GM12878 (cell line): ENCODE results near the gene SPG7. TPM values are rescaled to one million over a fixed set of nuclear protein-coding genes. Genes with fewer than 3 reads are reported as not detected.

ENCODE experiments used
- ATAC-seq: fragments of 200-7000 bp; cut with Tn5 transposase; 3 replicates; pipeline ENCODE4 v1.9.1; 2020; ENCODE audit warnings: mild to moderate bottlenecking, moderate library complexity
- BruUV-seq: library from RNA; stranded (reverse); fragments of 400-500 nt; replicated peaks from 2 replicates; lab custom pipeline; 2021; lab: Mats Ljungman, UMichigan
- CTCF ChIA-PET: fragments of 300-600 bp; sonication (Branson Sonifier 250); formaldehyde crosslinking; extraction: SDS; loops from one replicate; lab custom pipeline; 2021; ENCODE audit warnings: inconsistent platforms; lab: Yijun Ruan, JAX
- POLR2A ChIA-PET: fragments of 350-600 bp; formaldehyde crosslinking; extraction: SDS; loops from one replicate; lab custom pipeline; 2021; ENCODE audit warnings: inconsistent platforms; lab: Charles Lee
- RAD21 ChIA-PET: fragments of 300-600 bp; sonication (Branson Sonifier 250); formaldehyde crosslinking; loops from one replicate; lab custom pipeline; 2023; ENCODE audit warnings: antibody characterized with exemption; ENCODE audit not compliant: unreplicated experiment; lab: Charles Lee
- SMC1A ChIA-PET: fragments of 300-600 bp; sonication (Branson Sonifier 250); formaldehyde crosslinking; loops from one replicate; lab custom pipeline; 2023; ENCODE audit not compliant: unreplicated experiment, uncharacterized antibody; lab: Charles Lee
- DNase-seq: peaks from one replicate; pipeline ENCODE4 v3.0.0-alpha.2; 2011; ENCODE audit warnings: low read depth, low spot score
- FAIRE-seq: peaks from 3 replicates; lab custom pipeline; 2011; peaks lifted over from hg19 to GRCh38; lab: Jason Lieb, UNC
- H2AFZ ChIP-seq: 2 replicates; pipeline ENCODE4 v1.6.0; 2011; ENCODE audit warnings: low read depth, low read length, control low read depth; ENCODE audit not compliant: control insufficient read depth
- H3K27ac ChIP-seq: 2 replicates; pipeline ENCODE4 v1.5.1; 2011; ENCODE audit warnings: control low read depth; ENCODE audit not compliant: control insufficient read depth, insufficient read depth
- H3K27me3 ChIP-seq, 2 experiments: replicated peaks in 1 of 2; 2 replicates each; pipeline versions ENCODE4 v1.6.0 to v1.6.1; 2011; ENCODE audit warnings: low read length in 1 of 2; ENCODE audit not compliant: control insufficient read depth in 2 of 2, insufficient read depth in 2 of 2
- H3K36me3 ChIP-seq, 2 experiments: 2 replicates each; pipeline ENCODE4 v1.5.1; 2011; ENCODE audit warnings: low read length in 1 of 2; ENCODE audit not compliant: control insufficient read depth in 2 of 2, insufficient read depth in 2 of 2
- H3K4me1 ChIP-seq: 2 replicates; pipeline ENCODE4 v1.6.1; 2011; ENCODE audit warnings: mild to moderate bottlenecking, low read length, moderate library complexity, mixed read lengths; ENCODE audit not compliant: control insufficient read depth, insufficient read depth
- H3K4me2 ChIP-seq: 2 replicates; pipeline ENCODE4 v1.6.0; 2011; ENCODE audit warnings: control low read depth; ENCODE audit not compliant: control insufficient read depth, insufficient read depth
- H3K4me3 ChIP-seq: fragments of 200-600 bp; sonication (generic); 2 replicates; pipeline ENCODE4 v1.5.1; 2016
- H3K79me2 ChIP-seq: 2 replicates; pipeline ENCODE4 v1.6.0; 2011; ENCODE audit warnings: low read length; ENCODE audit not compliant: control insufficient read depth, insufficient read depth
- H3K9ac ChIP-seq: 2 replicates; pipeline ENCODE4 v1.8.0; 2011; ENCODE audit warnings: low read length, control low read depth, mixed read lengths; ENCODE audit not compliant: control insufficient read depth, insufficient read depth
- H3K9me3 ChIP-seq: replicated peaks from 3 replicates; pipeline ENCODE4 v1.5.1; 2011; ENCODE audit warnings: mild to moderate bottlenecking, low read length; ENCODE audit not compliant: control insufficient read depth, insufficient read depth
- H4K20me1 ChIP-seq: 2 replicates; pipeline ENCODE4 v1.6.0; 2011; ENCODE audit not compliant: control insufficient read depth, insufficient read depth
- POLR2AphosphoS5 ChIP-seq: IDR thresholded peaks from 2 replicates; pipeline ENCODE4 v1.6.1; 2011; ENCODE audit warnings: mild to moderate bottlenecking, low read length, inconsistent platforms
- WRNIP1 ChIP-seq: IDR thresholded peaks from 2 replicates; pipeline ENCODE4 v1.6.1; 2011; ENCODE audit warnings: low read depth, low read length, improper control_type of control experiment, borderline replicate concordance
- YY1 ChIP-seq: IDR thresholded peaks from 2 replicates; pipeline ENCODE4 v1.6.1; 2011; ENCODE audit warnings: low read depth, mild to moderate bottlenecking, low read length
- WGBS: methylation state at CpG from one replicate; pipeline ENCODE4 v1.1.6; 2016; ENCODE audit warnings: low lambda C conversion rate; ENCODE audit not compliant: insufficient replicate concordance, insufficient coverage; ENCODE audit errors: missing lambda C conversion rate; 5-methylcytosine and 5-hydroxymethylcytosine counted together
- in situ Hi-C: fragments of 300-500 bp; cut with MboI; formaldehyde crosslinking; loops from 9 replicates; pipeline ENCODE4 v1.14.3; 2018; ENCODE audit warnings: mixed read lengths
- intact Hi-C: fragments of 100-400 bp; cut with micrococcal nuclease; formaldehyde crosslinking; loops from one replicate; pipeline ENCODE4 v1.14.2; 2022; ENCODE audit not compliant: unreplicated experiment
- polyA plus RNA-seq, 11 experiments: library from polyadenylated mRNA; depleted of rRNA in 4 of 11; unstranded in 6 of 11; stranded (reverse) in 5 of 11; fragments of >200 nt; fragmentation: Nextera tagmentation in 4 of 11; fragmentation: Illumina TruSeq in 1 of 11; extraction: Ambion mirVana in 4 of 11; extraction: Trizol in 1 of 11; gene quantifications; 1 replicate in 1 of 11; 2 replicates in 10 of 11; pipeline versions ENCODE4 v1.2.1 to v1.2.3, GENCODE V29; 2011 to 2016; ENCODE audit warnings: inconsistent platforms in 2 of 11, missing spikeins in 2 of 11, low read depth in 1 of 11
- total RNA-seq, 4 experiments: library from RNA; depleted of rRNA in 3 of 4; stranded (reverse); fragments of >200 nt in 3 of 4; fragmentation: Illumina TruSeq in 1 of 4; extraction: Trizol in 1 of 4; gene quantifications; 2 replicates each; pipeline versions ENCODE4 v1.2.1 to v1.2.3, GENCODE V29; 2013 to 2021

The SPG7 gene
- total and polyA plus RNA-seq, 10 of the 15 experiments (the other 5 are each of a cell fraction or from before 2014, with no cell fraction given) = 5.9 to 75.9 (median 52.5) TPM

GRCh38 chr16:89472711-89473075 lies 35.5 kb upstream of the SPG7 start:
- BruUV-seq = no TSS peak
- H3K4me2 ChIP-seq = no peak overlapping the region
- DNase-seq = no peak
- ATAC-seq = no peak
- 98% methylated on average over 2 of the region's 2 CpGs for WGBS
- FAIRE-seq = no peak
- H3K36me3 ChIP-seq = peaks cover 1 to 4% of the 10 kb centered on the region in 2 experiments; a peak in 3 of 4 replicates
- H2AFZ ChIP-seq = no peak overlapping the region
- in situ Hi-C loops (no loop called here), intact Hi-C loops (no loop called here)
- TF ChIP-seq YY1 = no peak
- no peak overlapping the region for H3K9ac ChIP-seq
- H3K9me3 ChIP-seq = no peaks in the 10 kb centered on the region
- POLR2A ChIA-PET = interaction anchor here (1.4 kb wide), 1 partner anchor 9 kb away, joined by 3 read pairs; no protein-coding TSS in a partner anchor
- CTCF ChIA-PET = no interaction called here
- RAD21 ChIA-PET = no interaction called here
- H3K4me3 ChIP-seq = no peak overlapping the region
- peaks cover 21% of the 10 kb centered on the region for H3K4me1 ChIP-seq
- no peak overlapping the region for H3K27ac ChIP-seq
- H3K27me3 ChIP-seq = no peaks in the 10 kb centered on the region
- H4K20me1 ChIP-seq = peaks cover 45% of the 10 kb centered on the region
- SMC1A ChIA-PET = interaction anchor here (0.6 kb wide), 1 partner anchor 17 kb away, joined by 3 read pairs; no protein-coding TSS in a partner anchor
- peaks cover 93% of the 10 kb centered on the region for H3K79me2 ChIP-seq

GRCh38 chr16:89473136-89473712 lies 35.0 kb upstream of the SPG7 start:
- Histone ChIP-seq H3K9me3 (no peaks in the 10 kb centered on the region), H3K36me3 (peaks cover 0 to 1% of the 10 kb centered on the region in 2 experiments; a peak in 2 of 4 replicates), H3K9ac (no peak overlapping the region), H3K27me3 (no peaks in the 10 kb centered on the region), H3K27ac (no peak overlapping the region), H3K79me2 (peaks cover 93% of the 10 kb centered on the region), H3K4me1 (peaks cover 26% of the 10 kb centered on the region), H2AFZ (no peak overlapping the region), H4K20me1 (peaks cover 44% of the 10 kb centered on the region), H3K4me3 (no peak overlapping the region), H3K4me2 (no peak overlapping the region)
- SMC1A ChIA-PET = interaction anchor here (0.6 to 1.4 kb wide), 3 partner anchors 8 to 18 kb away, joined by 3 read pairs; no protein-coding TSS in a partner anchor
- in situ Hi-C loops (no loop called here), intact Hi-C loops (no loop called here)
- CTCF ChIA-PET = no interaction called here
- WGBS = 91% methylated on average over 7 of the region's 7 CpGs
- DNase-seq (no peak), FAIRE-seq (no peak), ATAC-seq (no peak)
- RAD21 ChIA-PET = no interaction called here
- POLR2A ChIA-PET = interaction anchor here (1.9 kb wide), 1 partner anchor 9 kb away, joined by 5 read pairs; no protein-coding TSS in a partner anchor
- BruUV-seq = no TSS peak
- TF ChIP-seq POLR2AphosphoS5 (0 out of 2 replicates have a peak, but pooled peaks have one; percentile 30), WRNIP1 (no peak)
